Measurements from ENCODE around the gene HSD11B2.

DNA sequence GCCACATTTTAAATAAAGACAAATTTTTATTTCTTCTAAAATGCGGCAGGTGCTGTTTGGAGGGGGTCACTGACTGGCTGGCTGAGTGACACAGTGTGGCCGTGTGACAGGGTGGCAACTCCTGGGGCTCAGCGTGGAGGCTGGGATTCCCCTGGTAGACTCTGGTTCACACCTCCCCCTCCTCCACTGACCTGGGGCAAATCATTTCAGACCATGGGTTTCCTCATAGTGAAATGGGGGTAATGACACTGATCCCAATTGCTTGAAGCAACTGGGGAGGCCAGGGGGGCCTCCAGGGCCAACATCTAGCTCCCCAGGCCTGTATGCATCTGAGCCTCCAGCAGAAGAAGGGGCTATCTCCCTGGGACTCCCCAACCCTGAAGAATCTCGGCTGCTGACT lies 6.6 kb downstream of the HSD11B2 start:
- TF ChIP-seq, protein P1, sequence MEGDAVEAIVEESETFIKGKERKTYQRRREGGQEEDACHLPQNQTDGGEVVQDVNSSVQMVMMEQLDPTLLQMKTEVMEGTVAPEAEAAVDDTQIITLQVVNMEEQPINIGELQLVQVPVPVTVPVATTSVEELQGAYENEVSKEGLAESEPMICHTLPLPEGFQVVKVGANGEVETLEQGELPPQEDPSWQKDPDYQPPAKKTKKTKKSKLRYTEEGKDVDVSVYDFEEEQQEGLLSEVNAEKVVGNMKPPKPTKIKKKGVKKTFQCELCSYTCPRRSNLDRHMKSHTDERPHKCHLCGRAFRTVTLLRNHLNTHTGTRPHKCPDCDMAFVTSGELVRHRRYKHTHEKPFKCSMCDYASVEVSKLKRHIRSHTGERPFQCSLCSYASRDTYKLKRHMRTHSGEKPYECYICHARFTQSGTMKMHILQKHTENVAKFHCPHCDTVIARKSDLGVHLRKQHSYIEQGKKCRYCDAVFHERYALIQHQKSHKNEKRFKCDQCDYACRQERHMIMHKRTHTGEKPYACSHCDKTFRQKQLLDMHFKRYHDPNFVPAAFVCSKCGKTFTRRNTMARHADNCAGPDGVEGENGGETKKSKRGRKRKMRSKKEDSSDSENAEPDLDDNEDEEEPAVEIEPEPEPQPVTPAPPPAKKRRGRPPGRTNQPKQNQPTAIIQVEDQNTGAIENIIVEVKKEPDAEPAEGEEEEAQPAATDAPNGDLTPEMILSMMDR (conservative IDR thresholded peaks at IDR 0.05; ENCODE audit: low read length) = no peak
- no peak for TF ChIP-seq EZH2phosphoT487 (IDR thresholded peaks at IDR 0.05; ENCODE audit: borderline replicate concordance, low read depth, low read length)

Data from OCI-LY7 (cell line).